GM21528 (cell line): ENCODE results near the gene FHAD1.
"Not testable (repeated sequence)": the region's sequence is repeated elsewhere in the genome, so short reads cannot be mapped to it uniquely, and the experiment has no call there.

Source experiments
- ATAC-seq: cut with Tn5 transposase; IDR thresholded peaks from one replicate; pipeline ENCODE4 v1.9.1; 2021; ENCODE audit warnings: mild to moderate bottlenecking, moderate library complexity; ENCODE audit not compliant: unreplicated experiment, low FRiP score

FHAD1 gene

GRCh38 chr1:15428252-15428651 is 181.2 kb downstream of the FHAD1 start:
- not testable (repeated sequence) for ATAC-seq

GRCh38 chr1:15428815-15429435 is 181.9 kb downstream of the FHAD1 start:
- ATAC-seq: no peak

GRCh38 chr1:15429701-15430149 is 182.7 kb downstream of the FHAD1 start:
- no peak for ATAC-seq

GRCh38 chr1:15430787-15431570 is 184.0 kb downstream of the FHAD1 start:
- ATAC-seq: peak; percentile 58

- ATAC-seq: no peak
Measured at GRCh38 chr1:15431571-15431948, 184.5 kb downstream of the FHAD1 start.

- ATAC-seq: no peak
Measured at GRCh38 chr1:15432324-15432723, 185.3 kb downstream of the FHAD1 start.

- ATAC-seq: no peak
Measured at GRCh38 chr1:15433471-15433870, 186.4 kb downstream of the FHAD1 start.

- not testable (repeated sequence) for ATAC-seq
Measured at GRCh38 chr1:15434739-15435138, 187.7 kb downstream of the FHAD1 start.

- ATAC-seq: no peak
Measured at GRCh38 chr1:15435239-15436077, 188.4 kb downstream of the FHAD1 start.

- ATAC-seq: no peak
Measured at GRCh38 chr1:15436881-15437442, 189.9 kb downstream of the FHAD1 start.

GRCh38 chr1:15439325-15439724 is 192.3 kb downstream of the FHAD1 start:
- ATAC-seq: no peak

GRCh38 chr1:15440357-15440756 is 193.3 kb downstream of the FHAD1 start:
- ATAC-seq: no peak

- ATAC-seq: no peak
Measured at GRCh38 chr1:15441247-15441646, 194.2 kb downstream of the FHAD1 start.

GRCh38 chr1:15442119-15442518 is 195.1 kb downstream of the FHAD1 start:
- no peak for ATAC-seq

- no peak for ATAC-seq
Measured at GRCh38 chr1:15442759-15443158, 195.7 kb downstream of the FHAD1 start.

- ATAC-seq: no peak
Measured at GRCh38 chr1:15443281-15443680, 196.3 kb downstream of the FHAD1 start.

- no peak for ATAC-seq
Measured at GRCh38 chr1:15444468-15445389, 197.7 kb downstream of the FHAD1 start.

- no peak for ATAC-seq
Measured at GRCh38 chr1:15445390-15446122, 198.5 kb downstream of the FHAD1 start.

GRCh38 chr1:15446212-15446611 is 199.2 kb downstream of the FHAD1 start:
- ATAC-seq: no peak
